Cardiac septum (tissue), 1 donor: ENCODE measurements around the gene KLHL21. TPM values are rescaled to one million over a fixed set of nuclear protein-coding genes. Genes with fewer than 3 reads are reported as not detected.
"Not testable (repeated sequence)": the region's sequence is repeated elsewhere in the genome, so short reads cannot be mapped to it uniquely, and the experiment has no call there.

Experiments used
- DNase-seq: peaks from one replicate; pipeline ENCODE4 v3.0.0-alpha.2; 2020; ENCODE audit warnings: low spot score
- intact Hi-C: fragments of 100-400 bp; cut with DNase I; formaldehyde crosslinking; loops from one replicate; pipeline ENCODE4 v1.14.0; 2022
- total RNA-seq: library from RNA; stranded (reverse); fragmentation: NEBNext Ultra II Directional; extraction: Animal tissue kit (Norgen Biotek cat#: 25700); gene quantifications from one replicate; pipeline ENCODE4 v1.2.1, GENCODE V29; 2021
- donor health status: DM: no; HTN: no; CAD: no.

The KLHL21 gene
- total RNA-seq, 1 donor from 2014 or later = 33.1 TPM

GRCh38 chr1:6574025-6574620 is 28.5 kb downstream of the KLHL21 start:
- no peak for DNase-seq
- intact Hi-C loops = no loop called here

DNA sequence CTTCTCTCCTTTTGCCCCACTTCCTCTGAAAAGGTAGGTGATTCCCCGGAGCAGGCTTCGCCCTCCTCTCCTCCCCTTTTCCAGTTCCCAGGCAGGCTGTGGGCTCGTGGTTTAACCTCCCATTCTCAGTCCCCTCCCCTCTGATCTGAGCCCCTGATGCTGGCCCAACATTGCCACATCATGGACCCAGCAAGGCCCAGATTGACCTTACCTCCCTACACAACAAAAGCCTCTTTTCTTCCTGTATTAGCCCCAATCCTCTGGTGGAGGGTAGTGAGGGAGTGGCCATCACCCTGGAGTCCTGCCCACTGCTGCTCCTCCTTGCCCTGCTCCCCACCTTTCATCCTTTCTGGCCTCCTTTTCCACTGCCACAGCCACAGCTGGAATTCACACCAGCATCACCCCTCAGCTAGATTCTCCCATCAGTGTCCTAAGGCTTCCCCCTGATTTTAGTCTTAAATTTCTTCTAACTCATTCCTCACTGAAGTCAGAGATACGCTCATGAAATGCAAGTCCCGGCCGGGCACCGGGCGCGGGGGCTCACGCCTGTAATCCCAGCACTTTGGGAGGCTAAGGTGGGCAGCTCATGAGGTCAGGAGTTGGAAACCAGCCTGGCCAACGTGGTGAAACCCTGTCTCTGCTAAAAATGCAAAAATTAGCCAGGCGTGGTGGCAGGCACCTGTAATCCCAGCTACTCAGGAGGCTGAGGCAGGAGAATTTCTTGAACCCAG is 29.9 kb downstream of the KLHL21 start:
- DNase-seq = no peak

DNA sequence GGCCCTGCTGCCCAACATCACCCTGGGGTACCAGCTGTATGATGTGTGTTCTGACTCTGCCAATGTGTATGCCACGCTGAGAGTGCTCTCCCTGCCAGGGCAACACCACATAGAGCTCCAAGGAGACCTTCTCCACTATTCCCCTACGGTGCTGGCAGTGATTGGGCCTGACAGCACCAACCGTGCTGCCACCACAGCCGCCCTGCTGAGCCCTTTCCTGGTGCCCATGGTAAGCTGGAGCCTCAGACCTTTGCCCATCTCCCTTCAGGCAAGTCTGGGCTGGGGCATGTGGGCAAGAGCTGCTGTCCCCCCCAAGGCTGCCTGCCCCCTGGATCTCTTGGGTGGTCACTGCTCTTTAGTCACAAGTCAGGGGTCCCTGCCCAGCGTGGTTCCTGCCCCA is 31.7 kb downstream of the KLHL21 start:
- intact Hi-C loops = no loop called here
- no peak for DNase-seq

More for the DNA sequence above, 29.9 kb downstream of the KLHL21 start:
- intact Hi-C loops = no loop called here

GRCh38 chr1:6570100-6570499 is 32.6 kb downstream of the KLHL21 start:
- DNase-seq = no peak
- intact Hi-C loops = no loop called here

DNA sequence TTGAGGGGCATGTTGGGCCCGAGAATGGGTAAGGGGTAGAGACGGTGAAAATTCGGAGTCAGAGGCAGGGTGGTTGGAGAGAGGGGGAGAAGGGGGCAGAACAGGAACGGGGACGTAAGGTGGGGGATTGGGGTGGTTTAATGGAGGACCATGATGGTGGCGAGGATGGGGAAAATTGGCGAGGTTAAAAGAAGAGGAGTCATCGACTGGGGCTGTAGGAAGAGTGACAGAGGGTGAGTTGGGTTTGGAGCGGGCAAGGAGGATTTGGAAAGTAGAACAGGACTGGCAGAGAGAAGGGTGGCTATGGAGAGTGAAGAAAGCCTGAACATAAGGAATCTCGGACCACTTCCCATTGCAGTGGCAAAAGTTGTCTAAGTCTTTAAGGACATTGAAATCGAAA is 33.6 kb downstream of the KLHL21 start:
- DNase-seq = no peak
- intact Hi-C loops = no loop called here

DNA sequence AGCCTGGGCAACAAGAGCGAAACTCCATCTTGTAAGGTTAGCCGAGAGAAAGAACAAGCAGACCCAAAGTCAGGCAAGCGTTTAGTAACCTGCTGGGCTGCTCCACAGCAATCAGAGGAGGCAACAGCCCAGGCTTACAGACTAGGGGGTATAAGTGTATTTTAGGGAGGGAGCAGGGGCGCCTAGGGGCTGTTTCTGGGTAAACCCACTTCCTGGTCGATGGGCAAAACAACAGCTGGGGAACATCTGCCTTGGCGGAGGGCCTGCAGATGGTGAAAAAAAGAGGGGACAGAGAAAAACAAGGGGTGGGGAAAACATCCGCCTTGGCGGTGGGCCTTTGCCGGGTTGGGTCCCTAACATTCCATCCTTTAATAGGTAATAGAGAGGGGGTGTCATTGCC is 42.4 kb downstream of the KLHL21 start:
- intact Hi-C loops = no loop called here
- no peak for DNase-seq

DNA sequence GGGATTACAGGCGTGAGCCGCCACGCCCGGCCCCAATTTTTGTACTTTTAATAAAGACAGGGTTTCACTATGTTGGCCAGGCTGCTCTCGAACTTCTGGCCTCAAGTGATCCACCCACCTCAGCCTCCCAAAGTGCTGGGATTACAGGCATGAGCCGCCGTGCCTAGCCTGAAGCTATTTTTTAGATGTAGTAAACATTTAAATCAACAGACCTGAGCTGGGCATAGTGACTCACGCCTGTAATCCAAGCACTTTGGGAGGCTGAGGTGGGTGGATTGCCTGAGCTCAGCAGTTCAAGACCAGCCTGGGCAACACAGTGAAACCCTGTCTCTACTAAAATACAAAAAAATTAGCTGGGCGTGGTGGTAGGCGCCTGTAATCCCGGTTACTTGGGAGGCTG is 43.5 kb downstream of the KLHL21 start:
- intact Hi-C loops, DNase-seq: not testable (repeated sequence)

GRCh38 chr1:6557597-6557996 is 45.1 kb downstream of the KLHL21 start:
- intact Hi-C loops = no loop called here
- DNase-seq = no peak

DNA sequence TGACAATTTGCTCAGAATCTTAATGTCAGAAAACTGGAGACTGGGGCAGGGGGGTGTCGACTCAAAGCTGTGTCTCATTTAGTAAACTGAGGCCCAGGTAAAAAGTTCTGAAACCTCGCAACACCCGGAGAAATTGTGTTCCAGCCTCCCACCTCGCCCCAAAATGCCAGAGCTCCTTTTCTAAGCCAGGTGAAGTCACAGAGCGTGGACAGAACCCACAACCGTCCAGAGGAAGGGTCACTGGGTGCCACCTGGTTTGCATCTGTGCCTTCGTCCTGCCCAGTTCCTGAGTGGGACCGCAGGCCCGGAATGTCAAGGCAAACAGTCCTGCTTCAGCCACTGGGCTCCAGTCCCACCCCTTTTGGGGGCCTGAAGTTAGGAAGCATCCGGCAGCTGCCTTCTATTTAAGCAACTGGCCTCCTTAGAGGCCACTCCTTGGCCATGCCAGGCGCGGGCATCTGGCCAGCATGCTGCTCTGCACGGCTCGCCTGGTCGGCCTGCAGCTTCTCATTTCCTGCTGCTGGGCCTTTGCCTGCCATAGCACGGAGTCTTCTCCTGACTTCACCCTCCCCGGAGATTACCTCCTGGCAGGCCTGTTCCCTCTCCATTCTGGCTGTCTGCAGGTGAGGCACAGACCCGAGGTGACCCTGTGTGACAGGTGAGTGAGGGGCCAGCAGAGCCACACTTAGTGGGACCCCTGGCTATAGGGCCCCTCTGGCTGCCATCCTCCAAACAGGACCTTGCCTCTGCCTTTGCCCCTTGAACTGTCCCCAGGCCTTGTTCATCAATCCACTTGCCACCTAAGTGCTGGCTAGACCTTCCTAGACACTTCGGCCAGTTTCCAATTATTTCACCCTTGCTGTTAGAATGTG is 47.5 kb downstream of the KLHL21 start, which contains the start of gene TAS1R1:
Gene TAS1R1, plus strand, starts transcription at position 401 of the 872 bp plus-strand sequence. Its CDS starts 67 bp downstream, at position 468.
- peak; percentile 76 for DNase-seq
- intact Hi-C loops = loop anchor here (1.0 to 2.0 kb wide), 4 partner anchors 24 to 146 kb away; partner anchors contain the start of genes DNAJC11, THAP3 and ZBTB48

DNA sequence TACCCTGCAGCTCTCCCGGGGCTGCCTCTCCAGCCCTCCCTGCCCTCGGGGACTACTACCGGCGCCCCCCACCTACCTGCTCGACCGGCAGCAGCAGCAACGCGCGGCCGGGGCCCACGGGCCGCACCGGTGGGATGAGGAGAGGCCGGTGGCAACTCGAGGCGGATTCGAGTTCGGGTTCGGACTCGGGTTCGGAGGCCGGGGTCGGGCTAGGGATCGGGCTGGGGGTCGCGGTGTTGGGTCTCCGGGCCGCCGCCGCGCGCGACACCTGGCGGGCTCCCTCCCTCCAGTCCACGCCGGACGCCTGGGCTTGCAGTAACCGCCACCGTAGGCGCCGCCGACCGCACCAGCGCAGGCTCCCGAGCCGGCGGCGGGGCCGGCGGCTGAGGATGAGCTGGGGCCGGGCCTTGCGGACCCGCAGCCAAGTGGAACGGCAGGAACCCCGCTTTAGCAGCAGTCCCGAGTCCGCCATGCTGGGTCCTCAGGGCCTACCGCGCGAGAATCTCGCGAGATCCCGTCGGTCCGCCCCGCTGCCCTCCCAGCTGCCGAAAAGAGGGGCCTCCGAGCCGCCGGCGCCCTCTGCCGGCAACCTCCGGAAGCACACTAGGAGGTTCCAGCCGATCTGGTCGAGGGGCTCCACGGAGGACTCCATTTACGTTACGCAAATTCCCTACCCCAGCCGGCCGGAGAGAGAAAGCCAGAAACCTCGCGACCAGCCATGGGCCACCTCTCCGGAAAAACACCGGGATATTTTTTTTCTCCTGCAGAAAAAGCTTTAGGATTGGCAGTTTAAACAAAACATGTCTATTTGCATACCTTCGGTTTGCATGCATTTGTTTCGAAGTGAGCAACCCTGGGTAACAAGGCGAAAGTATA is 48.4 kb downstream of the KLHL21 start, which contains the start of gene NOL9:
Gene NOL9, minus strand, starts transcription at position 483 of the 876 bp plus-strand sequence. Its CDS starts 11 bp downstream, at position 472.
- peak; percentile 97 for DNase-seq
- intact Hi-C loops = loop anchor here (1.0 to 2.0 kb wide), 4 partner anchors 25 to 147 kb away; partner anchors contain the start of genes DNAJC11, THAP3 and ZBTB48

DNA sequence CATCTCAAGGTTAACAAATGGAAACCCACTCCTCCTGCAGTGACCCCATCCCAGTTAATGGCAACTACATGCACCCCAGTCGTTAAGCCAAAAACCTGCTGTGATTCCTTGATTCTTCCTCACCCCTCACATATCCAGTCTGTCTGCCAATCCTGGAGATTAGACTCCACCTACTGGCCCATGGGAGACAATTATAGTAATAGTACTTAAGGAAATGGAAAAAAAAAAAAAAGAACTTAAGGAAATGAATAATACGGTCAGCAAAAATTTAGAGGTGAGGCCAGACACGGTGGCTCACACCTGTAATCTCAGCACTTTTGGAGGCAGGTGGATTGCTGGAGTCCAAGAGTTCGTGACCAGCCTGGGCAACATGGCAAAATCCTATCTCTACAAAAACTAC is 55.4 kb downstream of the KLHL21 start:
- intact Hi-C loops = no loop called here
- no peak for DNase-seq

DNA sequence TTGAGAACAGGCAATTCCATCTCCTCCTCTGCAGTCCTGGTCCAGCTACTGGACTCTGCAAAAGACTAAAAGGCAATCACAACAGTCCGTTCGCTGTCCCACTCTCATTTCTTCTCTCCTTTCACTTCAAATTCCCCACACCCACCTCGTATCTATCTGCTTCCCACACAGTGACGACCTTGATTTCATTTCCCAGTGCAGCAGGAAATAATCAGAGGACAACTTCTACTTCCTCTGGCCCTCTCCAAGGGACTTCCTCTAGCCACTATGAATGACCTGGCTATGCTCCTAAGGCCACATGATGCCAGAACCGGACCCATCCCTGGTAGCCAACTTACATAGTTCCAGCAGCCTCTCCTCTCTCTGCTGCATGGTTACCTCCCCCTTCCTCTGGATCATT is 56.3 kb downstream of the KLHL21 start:
- no peak for DNase-seq
- intact Hi-C loops = no loop called here

DNA sequence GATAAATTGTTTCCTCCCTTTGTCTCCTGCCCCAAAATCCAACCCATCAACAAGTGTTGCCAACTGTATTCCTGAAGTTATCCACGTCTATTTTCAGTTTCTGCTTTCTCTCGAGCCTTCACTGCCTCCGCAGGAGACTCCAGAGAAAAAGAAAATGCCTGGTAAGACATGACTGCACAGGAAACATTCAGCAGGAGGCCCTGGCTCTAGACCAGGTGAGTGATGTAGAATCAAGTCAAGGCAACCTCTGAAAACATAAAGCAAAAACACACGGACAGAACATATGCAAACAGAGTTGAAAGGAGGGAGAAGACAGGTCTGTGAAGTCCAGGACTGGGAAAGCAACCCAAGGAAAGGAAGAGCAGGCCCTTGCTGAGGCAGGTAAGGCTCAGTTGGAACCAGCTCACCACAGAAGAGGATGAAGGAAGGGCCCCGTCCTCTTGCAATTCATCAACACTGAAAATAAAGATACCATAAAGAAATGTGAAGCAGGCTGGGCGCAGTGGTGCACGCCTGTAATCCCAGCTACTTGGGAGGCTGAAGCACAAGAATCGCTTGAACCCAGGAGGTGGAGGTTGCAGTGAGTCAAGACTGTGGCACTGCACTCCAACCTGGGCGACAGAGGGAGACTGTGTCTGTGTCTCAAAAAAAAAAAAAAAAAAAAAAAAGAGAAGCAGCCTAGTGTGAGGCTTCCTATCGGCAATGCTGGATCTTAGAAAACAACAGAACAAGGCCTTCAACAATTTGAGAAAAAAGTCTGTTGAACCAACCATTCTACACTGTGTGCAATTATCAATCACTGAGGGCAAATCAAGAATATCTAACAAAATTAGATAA is 57.2 kb downstream of the KLHL21 start:
- intact Hi-C loops = no loop called here
- DNase-seq = no peak

GRCh38 chr1:6544831-6545230 is 57.8 kb downstream of the KLHL21 start:
- no peak for DNase-seq
- intact Hi-C loops = no loop called here
